ENCODE data around the gene PIK3C2A. TPM values are rescaled to one million over a fixed set of nuclear protein-coding genes. Genes with fewer than 3 reads are reported as not detected.

The PIK3C2A gene
- total and polyA plus RNA-seq, 2 donors from 2014 or later: 9.8 to 107 TPM

DNA sequence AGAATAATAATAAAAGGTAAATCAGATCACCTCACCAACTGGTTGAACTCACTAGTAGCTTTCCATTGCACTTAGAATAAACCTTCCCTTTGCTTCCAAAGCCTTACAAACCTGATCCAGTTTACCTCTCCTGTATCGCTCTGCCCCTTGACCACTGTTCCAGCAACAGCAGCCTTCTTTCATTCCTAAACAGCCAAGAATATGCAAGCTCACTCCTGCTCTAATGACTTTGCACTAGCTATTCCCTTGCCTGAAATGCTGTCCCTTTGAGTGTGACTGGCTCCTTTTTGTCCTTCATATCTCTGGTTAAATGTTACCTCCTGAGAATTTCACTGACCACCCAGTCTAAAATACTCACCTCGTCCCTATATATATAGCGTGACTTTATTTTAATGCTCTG, 9.6 kb upstream of the PIK3C2A start:
- Histone ChIP-seq H3K27ac (ENCODE audit: low read depth in 2 of 2, low read length in 2 of 2) (no peak overlapping the region), H3K4me1 (ENCODE audit: control insufficient read depth in 2 of 3, insufficient read depth in 2 of 3, low read depth in 1 of 3, low read length in 3 of 3) (peaks cover 0 to 3% (median 0%) of the 10 kb centered on the region in 3 donors), H3K27me3 (ENCODE audit: control insufficient read depth, insufficient read depth, low read length) (no peaks in the 10 kb centered on the region), H3K4me3 (ENCODE audit: low read length in 3 of 3) (no peak overlapping the region), H3K9me3 (ENCODE audit: control insufficient read depth in 2 of 3, insufficient read depth in 1 of 3, low read length in 3 of 3) (peaks cover 0 to 5% (median 2%) of the 10 kb centered on the region in 3 donors), H3K9ac (ENCODE audit: low read length in 3 of 3) (no peak overlapping the region), H3K36me3 (ENCODE audit: control insufficient read depth in 2 of 3, insufficient read depth in 3 of 3, low read length in 3 of 3) (no peaks in the 10 kb centered on the region)
- DNase-seq: peak in 3 of 5 donors; percentile 16 to 55 (median 50)
- FAIRE-seq: no peak
- intact Hi-C loops (cut with DNase I): no loop called here
- TF ChIP-seq, protein P1, sequence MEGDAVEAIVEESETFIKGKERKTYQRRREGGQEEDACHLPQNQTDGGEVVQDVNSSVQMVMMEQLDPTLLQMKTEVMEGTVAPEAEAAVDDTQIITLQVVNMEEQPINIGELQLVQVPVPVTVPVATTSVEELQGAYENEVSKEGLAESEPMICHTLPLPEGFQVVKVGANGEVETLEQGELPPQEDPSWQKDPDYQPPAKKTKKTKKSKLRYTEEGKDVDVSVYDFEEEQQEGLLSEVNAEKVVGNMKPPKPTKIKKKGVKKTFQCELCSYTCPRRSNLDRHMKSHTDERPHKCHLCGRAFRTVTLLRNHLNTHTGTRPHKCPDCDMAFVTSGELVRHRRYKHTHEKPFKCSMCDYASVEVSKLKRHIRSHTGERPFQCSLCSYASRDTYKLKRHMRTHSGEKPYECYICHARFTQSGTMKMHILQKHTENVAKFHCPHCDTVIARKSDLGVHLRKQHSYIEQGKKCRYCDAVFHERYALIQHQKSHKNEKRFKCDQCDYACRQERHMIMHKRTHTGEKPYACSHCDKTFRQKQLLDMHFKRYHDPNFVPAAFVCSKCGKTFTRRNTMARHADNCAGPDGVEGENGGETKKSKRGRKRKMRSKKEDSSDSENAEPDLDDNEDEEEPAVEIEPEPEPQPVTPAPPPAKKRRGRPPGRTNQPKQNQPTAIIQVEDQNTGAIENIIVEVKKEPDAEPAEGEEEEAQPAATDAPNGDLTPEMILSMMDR (IDR thresholded peaks at IDR 0.05; ENCODE audit: borderline replicate concordance, extremely low read depth, insufficient read depth): no peak

DNA sequence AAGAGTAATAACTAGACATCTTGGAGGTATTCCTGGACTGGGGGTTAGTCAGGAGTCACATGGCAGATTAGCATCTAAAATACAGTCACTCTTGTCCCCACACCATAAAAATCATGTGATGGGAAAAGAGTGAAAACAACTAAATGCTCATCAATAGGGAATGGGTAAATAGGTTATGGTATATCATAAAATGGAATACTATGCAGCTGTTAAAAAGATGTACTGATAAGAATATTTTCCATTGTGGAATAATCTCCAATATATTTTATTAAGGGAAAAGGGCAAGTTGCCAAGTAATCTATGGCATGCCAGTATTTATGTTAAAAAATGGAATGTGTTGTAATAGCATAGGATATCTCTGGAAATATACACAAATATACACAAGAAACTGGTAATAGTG, 6.6 kb upstream of the PIK3C2A start:
- DNase-seq (no peak), FAIRE-seq (no peak)
- Histone ChIP-seq H3K4me3 (ENCODE audit: low read length in 3 of 3) (no peak overlapping the region), H3K27me3 (ENCODE audit: control insufficient read depth, insufficient read depth, low read length) (no peaks in the 10 kb centered on the region), H3K4me1 (ENCODE audit: control insufficient read depth in 2 of 3, insufficient read depth in 2 of 3, low read depth in 1 of 3, low read length in 3 of 3) (peaks cover 0 to 3% (median 0%) of the 10 kb centered on the region in 3 donors), H3K36me3 (ENCODE audit: control insufficient read depth in 2 of 3, insufficient read depth in 3 of 3, low read length in 3 of 3) (no peaks in the 10 kb centered on the region), H3K9ac (ENCODE audit: low read length in 3 of 3) (no peak overlapping the region), H3K9me3 (ENCODE audit: control insufficient read depth in 2 of 3, insufficient read depth in 1 of 3, low read length in 3 of 3) (peaks cover 0 to 5% (median 2%) of the 10 kb centered on the region in 3 donors), H3K27ac (ENCODE audit: low read depth in 2 of 2, low read length in 2 of 2) (no peak overlapping the region)
- TF ChIP-seq, protein P1 (IDR thresholded peaks at IDR 0.05; ENCODE audit: borderline replicate concordance, extremely low read depth, insufficient read depth): no peak
- intact Hi-C loops (cut with DNase I): no loop called here

DNA sequence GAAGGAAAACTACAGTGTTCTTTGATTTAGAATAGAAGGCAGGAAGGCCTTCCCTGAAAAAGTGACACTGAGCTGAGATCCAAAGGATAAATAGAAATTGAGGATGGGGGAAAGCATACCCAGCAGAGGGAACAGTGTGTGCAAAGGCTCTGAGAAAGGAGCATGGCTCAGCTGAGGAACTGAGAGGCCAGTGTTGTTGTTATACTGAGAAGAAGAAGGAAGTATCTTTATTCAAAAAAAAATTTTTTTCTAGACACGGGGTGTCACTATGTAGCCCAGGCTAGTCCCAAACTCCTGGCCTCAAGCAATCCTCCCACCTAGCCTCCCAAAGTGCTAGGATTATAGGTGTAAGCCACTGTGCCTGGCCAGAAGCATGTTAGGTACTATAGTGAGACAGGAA, 3.5 kb upstream of the PIK3C2A start:
- Histone ChIP-seq H3K27ac (ENCODE audit: low read depth in 2 of 2, low read length in 2 of 2) (no peak overlapping the region), H3K27me3 (ENCODE audit: control insufficient read depth, insufficient read depth, low read length) (no peaks in the 10 kb centered on the region), H3K4me1 (ENCODE audit: control insufficient read depth in 2 of 3, insufficient read depth in 2 of 3, low read depth in 1 of 3, low read length in 3 of 3) (peaks cover 2 to 3% (median 3%) of the 10 kb centered on the region in 3 donors), H3K36me3 (ENCODE audit: control insufficient read depth in 2 of 3, insufficient read depth in 3 of 3, low read length in 3 of 3) (no peaks in the 10 kb centered on the region), H3K9me3 (ENCODE audit: control insufficient read depth in 2 of 3, insufficient read depth in 1 of 3, low read length in 3 of 3) (peaks cover 0 to 5% (median 2%) of the 10 kb centered on the region in 3 donors), H3K9ac (ENCODE audit: low read length in 3 of 3) (no peak overlapping the region), H3K4me3 (ENCODE audit: low read length in 3 of 3) (no peak overlapping the region)
- TF ChIP-seq, protein P1 (IDR thresholded peaks at IDR 0.05; ENCODE audit: borderline replicate concordance, extremely low read depth, insufficient read depth): no peak
- DNase-seq (no peak), FAIRE-seq (no peak)
- intact Hi-C loops (cut with DNase I): no loop called here

DNA sequence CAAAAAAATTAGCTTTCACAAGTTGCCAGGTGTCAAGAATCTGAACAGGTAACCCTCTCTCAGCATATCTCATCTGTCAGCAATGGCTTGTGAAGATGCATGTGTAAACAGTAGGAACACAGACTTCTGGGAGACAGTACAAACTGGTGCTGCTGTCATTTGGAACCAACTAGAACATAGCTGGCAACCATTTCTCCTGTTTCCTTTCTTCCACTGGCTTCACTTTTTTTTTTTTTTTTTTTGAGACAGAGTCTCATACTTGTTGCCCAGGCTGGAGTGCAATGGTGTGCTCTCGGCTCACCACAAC, 2.1 kb upstream of the PIK3C2A start:
- Histone ChIP-seq H3K36me3 (ENCODE audit: control insufficient read depth in 2 of 3, insufficient read depth in 3 of 3, low read length in 3 of 3) (no peaks in the 10 kb centered on the region), H3K4me1 (ENCODE audit: control insufficient read depth in 2 of 3, insufficient read depth in 2 of 3, low read depth in 1 of 3, low read length in 3 of 3) (peaks cover 2 to 3% (median 3%) of the 10 kb centered on the region in 3 donors), H3K27ac (ENCODE audit: low read depth in 2 of 2, low read length in 2 of 2) (peak overlapping the region in 1 of 2 donors; percentile 2), H3K9ac (ENCODE audit: low read length in 3 of 3) (no peak overlapping the region), H3K27me3 (ENCODE audit: control insufficient read depth, insufficient read depth, low read length) (no peaks in the 10 kb centered on the region), H3K4me3 (ENCODE audit: low read length in 3 of 3) (no peak overlapping the region), H3K9me3 (ENCODE audit: control insufficient read depth in 2 of 3, insufficient read depth in 1 of 3, low read length in 3 of 3) (peaks cover 0 to 5% (median 2%) of the 10 kb centered on the region in 3 donors)
- DNase-seq (no peak), FAIRE-seq (no peak)
- TF ChIP-seq, protein P1 (IDR thresholded peaks at IDR 0.05; ENCODE audit: borderline replicate concordance, extremely low read depth, insufficient read depth): no peak
- intact Hi-C loops (cut with DNase I): no loop called here

Data from kidney (tissue), 14 donors.